CD4-positive, alpha-beta T cell (primary cell): ENCODE results near the gene DYRK1B. TPM values are rescaled to one million over a fixed set of nuclear protein-coding genes. Genes with fewer than 3 reads are reported as not detected.
"Not testable (repeated sequence)": the region's sequence is repeated elsewhere in the genome, so short reads cannot be mapped to it uniquely, and the experiment has no call there.

Experiments used
- ATAC-seq: fragments of 200-7000 bp; cut with Tn5 transposase; one replicate; pipeline ENCODE4 v1.10.0; 2022; ENCODE audit warnings: mild to moderate bottlenecking; ENCODE audit not compliant: poor library complexity
- CTCF ChIA-PET: fragments of 350-600 bp; sonication (Branson Sonifier 250); formaldehyde crosslinking; loops from one replicate; lab custom pipeline; 2021; ENCODE audit warnings: antibody characterized with exemption, inconsistent platforms; lab: Charles Lee
- POLR2A ChIA-PET: fragments of 350-600 bp; sonication (Branson Sonifier 250); formaldehyde crosslinking; loops from one replicate; lab custom pipeline; 2021; ENCODE audit warnings: antibody characterized with exemption, inconsistent platforms; lab: Charles Lee
- DNase-seq, 14 experiments: peaks; one replicate each; pipeline ENCODE4 v3.0.0-alpha.2; 2013 to 2020; ENCODE audit warnings: mixed read lengths in 2 of 14
- H3K27ac ChIP-seq, 2 donors: one replicate each; pipeline versions ENCODE4 v1.5.1 to v1.7.0; 2013; ENCODE audit warnings: low read length in 2 of 2, low read depth in 1 of 2, mild to moderate bottlenecking in 1 of 2
- H3K27me3 ChIP-seq, 2 experiments: 1 replicate in 1 of 2; 2 replicates in 1 of 2; pipeline versions ENCODE4 v1.6.1 to v1.7.0; 2013; ENCODE audit warnings: low read length in 2 of 2, control low read depth in 1 of 2, mild to moderate bottlenecking in 1 of 2, moderate library complexity in 1 of 2; ENCODE audit not compliant: insufficient read depth in 2 of 2, control insufficient read depth in 1 of 2
- H3K36me3 ChIP-seq: one replicate; pipeline ENCODE4 v1.6.1; 2013; ENCODE audit warnings: low read length, control low read depth; ENCODE audit not compliant: insufficient read depth
- H3K4me1 ChIP-seq: one replicate; pipeline ENCODE4 v1.6.1; 2013; ENCODE audit warnings: low read length, control low read depth; ENCODE audit not compliant: insufficient read depth
- H3K4me3 ChIP-seq: one replicate; pipeline ENCODE4 v1.5.1; 2013; ENCODE audit warnings: mild to moderate bottlenecking, low read length, moderate library complexity
- H3K9me3 ChIP-seq, 2 experiments: 1 replicate in 1 of 2; 2 replicates in 1 of 2; pipeline versions ENCODE4 v1.6.1 to v1.7.0; 2013; ENCODE audit warnings: low read length in 2 of 2, mild to moderate bottlenecking in 2 of 2, control low read depth in 1 of 2, moderate library complexity in 1 of 2; ENCODE audit not compliant: control insufficient read depth in 1 of 2, insufficient read depth in 1 of 2
- H3K27ac Mint-ChIP-seq: one replicate; pipeline ENCODE4 v1.8.0; 2020; ENCODE audit warnings: mixed read lengths
- H3K27me3 Mint-ChIP-seq: one replicate; pipeline ENCODE4 v1.8.0; 2021; ENCODE audit warnings: mixed read lengths
- H3K36me3 Mint-ChIP-seq: one replicate; pipeline ENCODE4 v1.8.0; 2021; ENCODE audit warnings: low read depth, mixed read lengths
- H3K4me1 Mint-ChIP-seq: one replicate; pipeline ENCODE4 v1.8.0; 2021; ENCODE audit warnings: low read depth, mixed read lengths
- H3K4me3 Mint-ChIP-seq: one replicate; pipeline ENCODE4 v1.8.0; 2020; ENCODE audit warnings: mild to moderate bottlenecking, mixed read lengths
- H3K9me3 Mint-ChIP-seq: one replicate; pipeline ENCODE4 v1.8.0; 2020; ENCODE audit warnings: mixed read lengths
- CTCF ChIP-seq: fragments of 200-600 bp; IDR thresholded peaks from one replicate; pipeline ENCODE4 v1.8.0; 2022; ENCODE audit warnings: antibody characterized with exemption, mild to moderate bottlenecking
- intact Hi-C, 2 experiments: fragments of 100-400 bp; cut with DNase I in 1 of 2; cut with micrococcal nuclease in 1 of 2; formaldehyde crosslinking; loops; one replicate each; pipeline versions ENCODE4 v1.15.1 to v1.9.0; 2023 to 2025; cut with DNase I, micrococcal nuclease
- total RNA-seq, 174 experiments: library from RNA in 2 of 174; stranded (reverse) in 2 of 174; gene quantifications; one replicate each; pipeline ENCODE4 v1.2.3 and lab custom pipeline; 2021 to 2026

The DYRK1B gene
- total RNA-seq, 2 experiments from 2014 or later, result 18.9 to 19.4 TPM

GRCh38 chr19:39809368-39809767, 24.6 kb downstream of the DYRK1B start:
- H3K9me3 Mint-ChIP-seq, result no peaks in the 10 kb centered on the region
- no peak overlapping the region for H3K27ac ChIP-seq
- CTCF ChIA-PET, result no interaction called here
- no peak for TF ChIP-seq CTCF
- no peak for DNase-seq
- H3K4me3 Mint-ChIP-seq, result no peak overlapping the region
- no peak overlapping the region for H3K4me3 ChIP-seq
- H3K27ac Mint-ChIP-seq, result no peak overlapping the region
- H3K27me3 ChIP-seq, result no peaks in the 10 kb centered on the region
- H3K36me3 ChIP-seq, result no peaks in the 10 kb centered on the region
- no peaks in the 10 kb centered on the region for H3K4me1 Mint-ChIP-seq
- intact Hi-C loops, result no loop called here
- no peaks in the 10 kb centered on the region for H3K27me3 Mint-ChIP-seq
- no peaks in the 10 kb centered on the region for H3K4me1 ChIP-seq
- no peak for ATAC-seq
- no peaks in the 10 kb centered on the region for H3K36me3 Mint-ChIP-seq
- no peaks in the 10 kb centered on the region for H3K9me3 ChIP-seq
- POLR2A ChIA-PET, result no interaction called here

GRCh38 chr19:39808688-39809087, 25.3 kb downstream of the DYRK1B start:
- H3K4me3 Mint-ChIP-seq, H3K36me3 ChIP-seq, intact Hi-C loops, ATAC-seq, H3K4me1 ChIP-seq, H3K27ac Mint-ChIP-seq, H3K27me3 ChIP-seq, H3K4me1 Mint-ChIP-seq, H3K9me3 ChIP-seq, H3K27me3 Mint-ChIP-seq, H3K27ac ChIP-seq, H3K4me3 ChIP-seq, DNase-seq, H3K36me3 Mint-ChIP-seq, H3K9me3 Mint-ChIP-seq, POLR2A ChIA-PET: not testable (repeated sequence)
- CTCF ChIA-PET, result interaction anchor here (1.0 kb wide), 1 partner anchor 35 kb away, joined by 3 read pairs; no protein-coding TSS in a partner anchor

GRCh38 chr19:39807846-39808364, 26.1 kb downstream of the DYRK1B start:
- no peaks in the 10 kb centered on the region for H3K4me1 Mint-ChIP-seq
- no peaks in the 10 kb centered on the region for H3K36me3 Mint-ChIP-seq
- TF ChIP-seq CTCF, result no peak
- peaks cover 4 to 6% of the 10 kb centered on the region in 2 experiments for H3K27me3 ChIP-seq
- ChIA-PET POLR2A (no interaction called here), CTCF (interaction anchor here (1.0 kb wide), 1 partner anchor 36 kb away, joined by 3 read pairs; no protein-coding TSS in a partner anchor)
- no peaks in the 10 kb centered on the region for H3K9me3 ChIP-seq
- H3K4me1 ChIP-seq, result no peaks in the 10 kb centered on the region
- no peaks in the 10 kb centered on the region for H3K36me3 ChIP-seq
- no peaks in the 10 kb centered on the region for H3K9me3 Mint-ChIP-seq
- intact Hi-C loops, result no loop called here
- H3K4me3 Mint-ChIP-seq, result no peak overlapping the region
- no peak overlapping the region for H3K27ac ChIP-seq
- no peak overlapping the region for H3K4me3 ChIP-seq
- H3K27me3 Mint-ChIP-seq, result peaks cover 5% of the 10 kb centered on the region
- ATAC-seq, result no peak
- no peak overlapping the region for H3K27ac Mint-ChIP-seq
- DNase-seq, result no peak

GRCh38 chr19:39805104-39805503, 28.9 kb downstream of the DYRK1B start:
- Histone ChIP-seq H3K27me3 (peaks cover 6 to 11% of the 10 kb centered on the region in 2 experiments), H3K36me3 (no peaks in the 10 kb centered on the region), H3K9me3 (no peaks in the 10 kb centered on the region), H3K4me3 (no peak overlapping the region), H3K4me1 (no peaks in the 10 kb centered on the region), H3K27ac (no peak overlapping the region)
- H3K27ac Mint-ChIP-seq, result no peak overlapping the region
- POLR2A ChIA-PET, result no interaction called here
- H3K9me3 Mint-ChIP-seq, result no peaks in the 10 kb centered on the region
- CTCF ChIA-PET, result no interaction called here
- no peaks in the 10 kb centered on the region for H3K36me3 Mint-ChIP-seq
- ATAC-seq (no peak), DNase-seq (no peak)
- H3K27me3 Mint-ChIP-seq, result peaks cover 9% of the 10 kb centered on the region
- TF ChIP-seq CTCF, result no peak
- intact Hi-C loops, result no loop called here
- no peaks in the 10 kb centered on the region for H3K4me1 Mint-ChIP-seq
- no peak overlapping the region for H3K4me3 Mint-ChIP-seq
